Peyer's patch (tissue), 4 donors: ENCODE measurements around the gene ASB15.

Experiments used
- POLR2A ChIP-seq, 2 donors: fragments of 450-650 bp; IDR thresholded peaks; one replicate each; pipeline ENCODE4 v1.5.1; 2017; ENCODE audit warnings: antibody characterized with exemption in 2 of 2, mild to moderate bottlenecking in 2 of 2, moderate library complexity in 2 of 2
- TF ChIP-seq, protein P1 (sequence below), 6 experiments: fragments of 450-650 bp in 4 of 6; fragments of 200-600 bp in 2 of 6; sonication (generic) in 1 of 6; IDR thresholded peaks; one replicate each; pipeline ENCODE4 v1.5.1; 2017 to 2019; ENCODE audit warnings: antibody characterized with exemption in 6 of 6, mild to moderate bottlenecking in 3 of 6, moderate library complexity in 1 of 6

DNA sequence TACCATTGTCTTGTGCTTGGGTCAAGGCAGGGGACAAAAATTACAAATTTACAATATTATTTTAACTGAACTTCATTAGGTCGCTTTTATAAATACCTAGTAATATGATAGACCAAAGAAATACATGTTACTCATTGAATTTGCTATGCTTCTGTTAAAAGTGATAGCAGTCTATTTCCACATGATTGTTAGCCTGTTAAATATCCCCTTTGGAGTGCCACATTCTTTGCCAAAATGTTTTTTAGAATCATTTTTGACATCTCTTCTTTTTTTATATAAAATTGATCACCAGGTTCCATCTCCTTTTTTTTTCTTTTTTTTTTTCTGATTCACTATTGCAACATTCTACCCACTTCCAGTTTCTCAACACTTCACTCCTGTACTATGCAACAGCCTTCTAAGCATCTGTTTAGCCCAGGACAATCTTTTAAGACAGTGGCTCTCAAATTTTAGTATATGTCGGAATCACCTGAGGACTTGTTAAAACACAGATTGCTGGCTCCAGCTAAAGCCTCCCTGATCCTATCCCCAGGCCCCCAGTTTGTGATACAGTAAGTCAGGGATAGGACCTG lies 27.6 kb upstream of the ASB15 start:
- TF ChIP-seq, protein P1, sequence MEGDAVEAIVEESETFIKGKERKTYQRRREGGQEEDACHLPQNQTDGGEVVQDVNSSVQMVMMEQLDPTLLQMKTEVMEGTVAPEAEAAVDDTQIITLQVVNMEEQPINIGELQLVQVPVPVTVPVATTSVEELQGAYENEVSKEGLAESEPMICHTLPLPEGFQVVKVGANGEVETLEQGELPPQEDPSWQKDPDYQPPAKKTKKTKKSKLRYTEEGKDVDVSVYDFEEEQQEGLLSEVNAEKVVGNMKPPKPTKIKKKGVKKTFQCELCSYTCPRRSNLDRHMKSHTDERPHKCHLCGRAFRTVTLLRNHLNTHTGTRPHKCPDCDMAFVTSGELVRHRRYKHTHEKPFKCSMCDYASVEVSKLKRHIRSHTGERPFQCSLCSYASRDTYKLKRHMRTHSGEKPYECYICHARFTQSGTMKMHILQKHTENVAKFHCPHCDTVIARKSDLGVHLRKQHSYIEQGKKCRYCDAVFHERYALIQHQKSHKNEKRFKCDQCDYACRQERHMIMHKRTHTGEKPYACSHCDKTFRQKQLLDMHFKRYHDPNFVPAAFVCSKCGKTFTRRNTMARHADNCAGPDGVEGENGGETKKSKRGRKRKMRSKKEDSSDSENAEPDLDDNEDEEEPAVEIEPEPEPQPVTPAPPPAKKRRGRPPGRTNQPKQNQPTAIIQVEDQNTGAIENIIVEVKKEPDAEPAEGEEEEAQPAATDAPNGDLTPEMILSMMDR (IDR thresholded peaks at IDR 0.05) = no peak
- no peak for TF ChIP-seq POLR2A (IDR thresholded peaks at IDR 0.05)
